Esophagus muscularis mucosa (tissue), 3 donors: ENCODE measurements around the gene KATNAL2.
"Not testable (repeated sequence)": the region's sequence is repeated elsewhere in the genome, so short reads cannot be mapped to it uniquely, and the experiment has no call there.

Experiments used
- POLR2A ChIP-seq: fragments of 450-650 bp; IDR thresholded peaks from one replicate; pipeline ENCODE4 v1.6.1; 2017; ENCODE audit warnings: antibody characterized with exemption, moderate library complexity, mild to moderate bottlenecking, low read depth
- POLR2AphosphoS5 ChIP-seq, 2 donors: sonication (generic); formaldehyde crosslinking; IDR thresholded peaks; one replicate each; pipeline ENCODE4 v1.6.1; 2017; ENCODE audit warnings: antibody characterized with exemption in 2 of 2
- TF ChIP-seq, protein P1 (sequence below), 3 experiments: fragments of 200-600 bp in 2 of 3; fragments of 450-650 bp in 1 of 3; sonication (generic) in 2 of 3; IDR thresholded peaks; one replicate each; pipeline ENCODE4 v1.5.1; 2017 to 2019; ENCODE audit warnings: antibody characterized with exemption in 3 of 3, mild to moderate bottlenecking in 2 of 3, moderate library complexity in 1 of 3

DNA sequence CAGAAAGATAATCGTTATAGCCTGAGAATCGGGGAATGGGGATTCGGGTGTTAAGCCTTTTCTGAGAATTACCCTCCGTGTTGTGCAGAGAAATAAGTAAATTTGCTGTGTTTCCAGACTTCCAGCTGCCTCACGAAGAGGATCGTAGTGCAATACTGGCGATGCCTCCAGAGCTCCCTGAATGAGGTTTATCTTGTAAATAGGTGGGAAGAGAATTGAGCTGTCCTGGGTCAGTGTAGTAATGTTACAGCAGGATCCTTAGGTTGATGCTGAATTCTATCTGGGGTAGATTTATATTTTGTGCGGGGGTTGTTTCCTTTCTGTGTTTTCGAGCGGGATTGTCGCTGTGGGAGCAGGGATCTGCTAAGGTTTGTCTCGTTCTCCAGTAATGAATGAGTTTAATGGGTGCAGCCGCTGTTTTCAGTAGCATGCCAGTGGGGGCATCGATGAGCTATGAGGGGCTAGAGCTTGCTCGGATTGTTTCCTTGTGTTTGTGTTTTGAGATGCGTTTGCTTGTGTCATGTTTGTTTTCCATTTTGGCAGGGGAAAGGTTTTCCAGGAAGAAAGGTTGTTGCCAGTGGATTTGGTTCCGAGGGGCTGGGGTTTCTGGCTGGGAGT, 108.3 kb downstream of the KATNAL2 start:
- TF ChIP-seq, protein P1, sequence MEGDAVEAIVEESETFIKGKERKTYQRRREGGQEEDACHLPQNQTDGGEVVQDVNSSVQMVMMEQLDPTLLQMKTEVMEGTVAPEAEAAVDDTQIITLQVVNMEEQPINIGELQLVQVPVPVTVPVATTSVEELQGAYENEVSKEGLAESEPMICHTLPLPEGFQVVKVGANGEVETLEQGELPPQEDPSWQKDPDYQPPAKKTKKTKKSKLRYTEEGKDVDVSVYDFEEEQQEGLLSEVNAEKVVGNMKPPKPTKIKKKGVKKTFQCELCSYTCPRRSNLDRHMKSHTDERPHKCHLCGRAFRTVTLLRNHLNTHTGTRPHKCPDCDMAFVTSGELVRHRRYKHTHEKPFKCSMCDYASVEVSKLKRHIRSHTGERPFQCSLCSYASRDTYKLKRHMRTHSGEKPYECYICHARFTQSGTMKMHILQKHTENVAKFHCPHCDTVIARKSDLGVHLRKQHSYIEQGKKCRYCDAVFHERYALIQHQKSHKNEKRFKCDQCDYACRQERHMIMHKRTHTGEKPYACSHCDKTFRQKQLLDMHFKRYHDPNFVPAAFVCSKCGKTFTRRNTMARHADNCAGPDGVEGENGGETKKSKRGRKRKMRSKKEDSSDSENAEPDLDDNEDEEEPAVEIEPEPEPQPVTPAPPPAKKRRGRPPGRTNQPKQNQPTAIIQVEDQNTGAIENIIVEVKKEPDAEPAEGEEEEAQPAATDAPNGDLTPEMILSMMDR (IDR thresholded peaks at IDR 0.05), result not testable (repeated sequence)
- TF ChIP-seq POLR2A; POLR2AphosphoS5 (IDR thresholded peaks at IDR 0.05): not testable (repeated sequence)
